Neural progenitor cell (in vitro differentiated cells): ENCODE measurements around the gene UBTD1.

ENCODE experiments used
- EZH2 ChIP-seq: fragments of 200-600 bp; sonication (generic); IDR thresholded peaks from 2 replicates; pipeline ENCODE4 v1.6.1; 2017; ENCODE audit warnings: antibody characterized with exemption, mild to moderate bottlenecking, moderate library complexity
- TF ChIP-seq, protein P1 (sequence below): fragments of 200-600 bp; sonication (generic); IDR thresholded peaks from 2 replicates; pipeline ENCODE4 v1.5.1; 2017; ENCODE audit warnings: antibody characterized with exemption, mild to moderate bottlenecking

DNA sequence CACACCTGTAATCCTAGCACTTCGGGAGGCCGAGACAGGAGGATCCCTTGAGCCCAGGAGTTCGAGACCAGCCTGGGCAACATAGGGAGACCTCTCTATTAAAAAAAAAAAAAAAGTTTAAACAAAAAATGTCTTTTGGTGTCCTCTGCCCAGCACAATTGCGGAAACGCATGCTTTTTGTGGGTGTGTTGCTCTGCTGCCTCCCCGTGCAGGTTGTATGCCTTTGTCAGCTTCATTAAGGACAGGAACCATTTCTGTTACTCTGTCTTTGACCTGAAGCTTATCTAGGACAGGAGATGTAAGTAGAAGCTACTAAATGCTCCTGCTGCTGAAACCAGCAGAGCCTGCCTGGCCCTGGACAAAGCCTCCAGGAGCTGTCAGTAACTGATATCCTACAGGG is 52.5 kb downstream of the UBTD1 start:
- TF ChIP-seq, protein P1, sequence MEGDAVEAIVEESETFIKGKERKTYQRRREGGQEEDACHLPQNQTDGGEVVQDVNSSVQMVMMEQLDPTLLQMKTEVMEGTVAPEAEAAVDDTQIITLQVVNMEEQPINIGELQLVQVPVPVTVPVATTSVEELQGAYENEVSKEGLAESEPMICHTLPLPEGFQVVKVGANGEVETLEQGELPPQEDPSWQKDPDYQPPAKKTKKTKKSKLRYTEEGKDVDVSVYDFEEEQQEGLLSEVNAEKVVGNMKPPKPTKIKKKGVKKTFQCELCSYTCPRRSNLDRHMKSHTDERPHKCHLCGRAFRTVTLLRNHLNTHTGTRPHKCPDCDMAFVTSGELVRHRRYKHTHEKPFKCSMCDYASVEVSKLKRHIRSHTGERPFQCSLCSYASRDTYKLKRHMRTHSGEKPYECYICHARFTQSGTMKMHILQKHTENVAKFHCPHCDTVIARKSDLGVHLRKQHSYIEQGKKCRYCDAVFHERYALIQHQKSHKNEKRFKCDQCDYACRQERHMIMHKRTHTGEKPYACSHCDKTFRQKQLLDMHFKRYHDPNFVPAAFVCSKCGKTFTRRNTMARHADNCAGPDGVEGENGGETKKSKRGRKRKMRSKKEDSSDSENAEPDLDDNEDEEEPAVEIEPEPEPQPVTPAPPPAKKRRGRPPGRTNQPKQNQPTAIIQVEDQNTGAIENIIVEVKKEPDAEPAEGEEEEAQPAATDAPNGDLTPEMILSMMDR = no peak
- TF ChIP-seq EZH2 = no peak
